H1 (cell line): ENCODE results near the gene PKD1.

Source experiments
- CBX8 ChIP-seq: fragments of 300-800, 300-1000 bp; sonication (generic); IDR thresholded peaks from 2 replicates; pipeline ENCODE4 v1.7.1; 2016; ENCODE audit warnings: low read depth, low read length, borderline replicate concordance
- CTCF ChIP-seq, 3 experiments: IDR thresholded peaks; 1 replicate in 2 of 3; 2 replicates in 1 of 3; pipeline versions ENCODE4 v1.5.1 to v1.6.1; 2011; ENCODE audit warnings: low read length in 3 of 3, mild to moderate bottlenecking in 3 of 3, inconsistent platforms in 2 of 3, low read depth in 1 of 3, moderate library complexity in 1 of 3; ENCODE audit not compliant: insufficient read depth in 1 of 3; ENCODE audit errors: control extremely low read depth in 1 of 3
- EP300 ChIP-seq, 2 experiments: IDR thresholded peaks; 1 replicate in 1 of 2; 2 replicates in 1 of 2; pipeline ENCODE4 v1.6.1; 2011 to 2012; ENCODE audit warnings: low read depth in 2 of 2, low read length in 2 of 2, mild to moderate bottlenecking in 2 of 2, borderline replicate concordance in 1 of 2, inconsistent platforms in 1 of 2, moderate library complexity in 1 of 2
- GABPA ChIP-seq: IDR thresholded peaks from 2 replicates; pipeline ENCODE4 v1.6.1; 2011; ENCODE audit warnings: mild to moderate bottlenecking, low read length, moderate library complexity, borderline replicate concordance; ENCODE audit not compliant: insufficient read depth
- HDAC6 ChIP-seq: IDR thresholded peaks from one replicate; pipeline ENCODE4 v1.7.1; 2012; ENCODE audit warnings: low read depth, mild to moderate bottlenecking, inconsistent platforms, low read length, moderate library complexity
- JUND ChIP-seq: IDR thresholded peaks from 2 replicates; pipeline ENCODE4 v1.6.1; 2011; ENCODE audit warnings: mild to moderate bottlenecking, improper control_type of control experiment, low read length
- POLR2A ChIP-seq, 2 experiments: IDR thresholded peaks; 1 replicate in 1 of 2; 2 replicates in 1 of 2; pipeline ENCODE4 v1.6.1; 2011; ENCODE audit warnings: low read depth in 2 of 2, low read length in 2 of 2, mild to moderate bottlenecking in 2 of 2; ENCODE audit errors: control extremely low read depth in 1 of 2
- RNF2 ChIP-seq: fragments of 200-900, 300-1000 bp; sonication (generic); IDR thresholded peaks from 2 replicates; pipeline ENCODE4 v1.7.1; 2016; ENCODE audit warnings: borderline replicate concordance, low read depth, mild to moderate bottlenecking, antibody characterized with exemption, low read length; ENCODE audit not compliant: poor library complexity, severe bottlenecking; ENCODE audit errors: missing control alignments
- SRF ChIP-seq: IDR thresholded peaks from 2 replicates; pipeline ENCODE4 v1.6.1; 2011; ENCODE audit warnings: mild to moderate bottlenecking, low read depth, low read length, moderate library complexity
- TEAD4 ChIP-seq: IDR thresholded peaks from 2 replicates; pipeline ENCODE4 v1.6.1; 2012; ENCODE audit warnings: low read depth, low read length, inconsistent platforms, mixed read lengths
- USF2 ChIP-seq: IDR thresholded peaks from 2 replicates; pipeline ENCODE4 v1.6.1; 2011; ENCODE audit warnings: low read length, improper control_type of control experiment

- TF ChIP-seq JUND (no peak), CTCF (IDR thresholded peaks at IDR 0.05; ENCODE audit: control extremely low read depth in 1 of 3, insufficient read depth in 1 of 3, low read depth in 1 of 3, low read length in 3 of 3) (no peak), POLR2A (IDR thresholded peaks at IDR 0.05; ENCODE audit: control extremely low read depth in 1 of 2, low read depth in 2 of 2, low read length in 2 of 2) (no peak), USF2 (no peak), HDAC6 (no peak), TEAD4 (no peak), SRF (no peak), RNF2 (no peak), EP300 (IDR thresholded peaks at IDR 0.05; ENCODE audit: borderline replicate concordance in 1 of 2, low read depth in 2 of 2, low read length in 2 of 2) (no peak), GABPA (no peak), CBX8 (no peak)
These were observed 94.7 kb downstream of the PKD1 start for GRCh38 chr16:2040787-2041522.
